GM19324 (cell line): Measurements from ENCODE around the gene TP53I11.

Source experiments
- ATAC-seq: cut with Tn5 transposase; IDR thresholded peaks from one replicate; pipeline ENCODE4 v1.9.1; 2021; ENCODE audit warnings: mild to moderate bottlenecking, moderate library complexity; ENCODE audit not compliant: unreplicated experiment, low FRiP score

TP53I11 gene

DNA sequence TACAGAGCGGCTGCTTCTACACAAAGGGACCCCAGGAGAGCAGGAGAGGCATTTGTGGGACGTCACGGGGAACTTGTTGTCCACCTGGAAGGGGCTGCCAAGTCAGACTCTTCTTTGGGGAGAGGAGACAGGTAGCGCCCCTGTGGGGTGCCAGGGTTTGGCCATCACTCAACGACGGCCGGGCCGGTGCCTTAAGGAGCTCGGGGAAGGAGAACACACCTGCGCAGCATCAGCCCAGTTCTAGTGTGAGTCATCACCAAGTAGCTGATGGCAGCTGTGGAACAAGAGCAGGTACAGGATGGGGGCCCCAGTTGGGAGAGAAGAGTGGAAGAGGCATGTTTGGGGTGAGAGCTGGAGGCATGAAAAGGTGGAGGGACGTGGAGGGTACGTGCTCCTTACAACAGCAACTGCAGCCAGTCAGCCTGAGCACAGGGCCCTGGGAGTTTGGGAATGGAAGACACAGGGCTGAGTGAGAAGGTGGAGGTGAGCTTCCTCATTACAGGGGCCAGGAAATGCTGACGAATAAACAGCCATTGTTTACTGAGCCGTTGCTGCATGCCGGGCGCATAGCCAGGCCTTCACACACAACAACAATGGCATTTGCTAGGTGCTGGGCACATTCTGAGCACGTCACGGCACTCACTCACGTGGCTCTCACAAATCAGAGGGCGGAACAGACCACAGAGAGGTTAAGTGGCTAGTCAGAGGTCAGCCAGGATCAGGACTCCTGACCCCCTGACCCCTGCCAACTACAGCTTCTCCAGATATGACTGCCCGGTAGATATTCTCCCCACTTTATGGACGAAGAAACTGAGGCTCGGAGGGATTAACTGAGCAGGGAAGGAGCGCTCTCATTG lies 29.1 kb upstream of the TP53I11 start:
- no peak for ATAC-seq

DNA sequence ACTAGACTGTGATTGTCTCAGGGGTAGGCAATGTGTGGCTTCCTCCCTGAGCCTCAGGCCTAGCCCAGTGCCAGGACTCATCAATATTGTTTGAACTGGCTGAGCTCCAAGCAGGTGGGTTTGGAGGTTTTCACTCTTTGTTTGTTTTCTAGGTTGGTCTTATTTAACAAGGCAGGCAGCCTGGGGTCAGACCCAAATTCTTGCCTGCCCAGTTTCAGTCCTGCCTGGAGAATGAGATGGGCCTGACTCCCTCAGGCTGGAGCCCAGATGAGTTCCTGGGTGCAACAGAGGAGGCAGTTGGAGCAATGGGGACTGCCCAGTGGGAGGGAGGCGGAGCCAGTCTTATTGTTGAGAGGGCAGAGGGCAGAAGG lies 28.3 kb upstream of the TP53I11 start:
- ATAC-seq, result no peak

DNA sequence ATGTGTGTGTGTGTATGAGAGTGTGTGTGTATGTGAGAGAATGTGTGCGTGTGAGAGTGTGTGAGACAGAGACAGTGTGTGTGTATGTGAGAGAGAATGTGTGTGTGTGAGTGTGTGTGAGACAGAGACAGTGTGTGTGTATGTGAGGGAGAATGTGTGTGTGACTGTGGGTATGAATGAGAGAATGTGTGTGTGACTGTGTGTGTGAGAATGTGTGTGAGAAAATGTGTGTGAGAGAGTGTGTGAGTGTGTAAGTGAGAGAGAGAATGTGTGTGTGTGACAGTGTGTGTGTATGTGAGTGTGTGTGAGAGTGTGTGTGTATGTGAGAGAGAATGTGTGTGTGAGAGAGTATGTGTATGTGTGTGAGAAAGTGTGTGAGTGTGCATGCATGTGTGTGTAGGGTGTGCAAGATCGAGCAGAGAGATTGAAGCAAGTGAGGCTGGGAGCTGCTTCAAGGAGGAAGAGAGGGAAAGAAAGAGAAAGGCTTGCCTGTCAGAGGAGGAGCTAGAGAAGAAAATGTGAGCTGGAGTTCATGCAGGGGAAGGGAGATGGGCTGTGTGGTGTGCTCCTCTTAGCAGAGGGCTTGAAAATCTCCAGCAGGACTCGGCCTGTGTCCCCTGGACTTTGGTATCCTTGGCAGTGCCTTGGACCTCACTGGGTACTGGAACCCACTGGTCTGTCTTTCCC lies 27.7 kb upstream of the TP53I11 start:
- ATAC-seq, result no peak

DNA sequence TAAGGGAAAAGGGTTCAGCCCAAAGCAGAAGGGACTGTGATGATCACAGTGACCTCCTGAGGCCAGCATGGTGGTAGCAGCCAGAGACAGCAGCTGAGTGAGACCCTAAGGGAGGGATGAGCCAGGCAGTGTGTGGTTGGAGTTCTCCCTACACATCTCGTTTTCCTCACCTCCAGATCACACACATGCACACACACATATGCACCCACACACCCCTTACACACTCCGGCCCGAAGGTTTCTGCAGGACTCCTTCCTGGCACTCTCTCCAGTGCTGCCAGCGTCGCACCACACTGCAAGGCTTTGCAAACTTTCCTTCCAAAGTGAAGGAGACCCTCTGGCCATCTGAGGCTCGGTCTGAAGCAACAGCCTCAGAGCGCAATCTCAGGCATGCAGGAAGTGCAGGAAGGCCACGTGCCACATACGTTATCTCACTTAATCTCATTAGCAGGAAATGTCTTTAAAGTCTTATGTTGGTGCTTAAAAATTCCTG lies 26.9 kb upstream of the TP53I11 start:
- no peak for ATAC-seq

DNA sequence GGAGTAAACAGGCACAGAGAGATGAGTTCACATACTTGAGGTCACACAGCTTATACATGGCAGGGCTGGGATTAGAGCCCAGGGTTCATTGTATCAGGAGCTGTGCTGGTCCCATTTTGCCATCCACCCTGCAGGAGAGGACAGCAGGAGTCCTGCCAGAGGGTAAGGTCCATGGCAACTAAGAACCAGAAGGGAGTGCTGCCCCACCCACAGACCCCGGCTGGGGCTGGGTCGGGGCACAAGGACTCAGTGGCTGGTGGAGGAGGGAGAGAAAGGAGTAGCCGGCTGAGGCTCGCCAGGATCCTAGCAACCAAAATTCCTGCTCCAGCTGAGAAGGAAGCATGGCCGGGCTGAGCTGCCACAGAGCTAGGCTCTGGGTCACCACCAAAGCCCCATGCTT lies 25.9 kb upstream of the TP53I11 start:
- ATAC-seq, result no peak

DNA sequence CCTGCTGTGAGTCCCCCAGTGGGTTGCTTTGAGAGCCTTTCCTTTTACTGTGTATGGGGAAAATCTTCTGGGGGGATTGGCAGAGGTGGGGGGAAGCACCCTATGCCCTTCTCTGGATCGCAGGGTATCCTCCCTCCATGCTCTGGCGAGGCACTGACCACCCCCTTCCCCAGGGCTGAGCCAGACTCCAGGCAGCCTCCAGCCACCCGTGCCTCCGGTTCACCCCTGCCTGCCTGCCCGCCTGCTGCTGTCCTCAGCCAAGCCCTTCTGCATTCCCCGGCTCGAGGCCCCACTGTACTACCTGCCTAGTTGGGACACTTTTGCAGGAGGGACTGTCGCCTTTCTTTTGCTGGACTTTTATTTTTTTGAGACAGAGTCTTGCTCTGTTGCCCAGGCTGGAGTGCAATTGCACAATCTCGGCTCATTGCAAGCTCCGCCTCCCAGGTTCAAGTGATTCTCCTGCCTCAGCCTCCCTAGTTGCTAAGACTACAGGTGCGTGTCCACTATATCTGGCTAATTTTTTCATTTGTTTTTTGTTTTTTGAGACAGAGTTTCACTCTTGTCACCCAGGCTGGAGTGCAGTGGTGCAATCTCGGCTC lies 23.8 kb upstream of the TP53I11 start:
- no peak for ATAC-seq

DNA sequence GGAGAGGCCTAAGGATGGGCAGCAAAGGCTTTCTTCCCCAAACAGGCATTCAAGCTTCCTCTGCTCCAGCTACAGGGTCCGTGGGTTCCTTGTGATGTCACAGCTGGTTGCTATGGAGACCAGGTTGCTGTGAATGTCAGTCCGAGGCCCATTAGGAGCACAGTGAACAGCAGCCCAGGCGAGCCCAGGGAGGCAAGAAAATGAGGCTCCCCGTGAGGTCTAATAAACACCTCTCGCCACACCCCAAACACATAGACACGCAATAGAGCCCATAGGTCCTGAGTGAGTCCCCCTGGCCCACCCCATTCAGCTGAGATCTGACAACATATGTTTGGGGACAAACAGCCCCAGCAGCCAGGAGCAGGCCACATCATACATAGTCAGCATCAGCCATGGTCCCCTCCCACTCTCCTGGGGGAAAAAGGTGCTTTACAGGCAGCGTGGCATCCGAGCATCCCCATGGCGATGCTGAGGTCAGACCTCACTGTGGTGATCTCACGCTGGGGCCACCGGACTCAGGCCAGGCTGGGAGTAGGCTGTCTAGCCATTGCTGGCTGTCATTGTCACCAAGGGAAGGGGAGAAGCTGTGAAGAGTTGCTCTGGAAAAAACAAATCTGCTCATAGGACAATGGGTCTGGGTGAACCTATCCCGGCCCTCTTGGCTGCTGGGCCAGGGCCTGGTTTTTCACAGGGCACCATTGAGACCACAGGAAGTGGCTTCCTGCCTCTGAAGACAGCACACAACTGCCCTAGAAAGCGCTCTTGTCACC lies 23.1 kb upstream of the TP53I11 start:
- no peak for ATAC-seq

DNA sequence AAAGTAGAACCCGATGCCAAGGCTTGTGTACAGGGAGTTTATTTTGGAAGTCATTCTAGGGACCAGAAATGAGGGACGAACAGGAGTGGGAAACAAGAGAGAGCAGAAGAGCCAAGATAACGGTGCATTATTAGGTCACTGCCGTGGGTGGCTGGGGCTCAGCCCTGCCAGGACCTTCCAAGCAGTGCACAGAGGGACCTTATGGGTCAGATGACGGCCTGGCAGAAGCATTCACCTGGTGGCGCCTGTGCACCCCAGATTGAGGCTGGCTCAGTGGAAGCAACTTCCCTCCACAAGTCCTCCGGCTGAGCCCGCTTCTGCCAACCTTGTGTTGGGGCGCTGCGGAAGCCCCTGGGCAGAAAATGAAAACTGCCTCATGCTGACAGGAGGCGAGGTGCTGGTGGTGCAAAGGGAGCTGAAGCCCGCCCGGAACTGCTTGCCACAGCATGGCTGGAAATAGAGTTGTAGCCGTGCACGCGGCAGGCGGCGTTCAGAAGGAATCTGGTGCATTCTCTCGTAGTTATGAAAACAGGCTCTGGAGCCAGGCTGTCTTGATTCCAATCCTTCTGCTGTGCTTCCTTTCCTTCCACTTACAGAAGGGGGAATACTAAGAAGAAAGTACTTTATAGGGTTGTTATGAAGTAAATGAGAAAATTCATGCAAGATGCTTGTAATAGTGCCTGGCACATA lies 22.2 kb upstream of the TP53I11 start:
- no peak for ATAC-seq

DNA sequence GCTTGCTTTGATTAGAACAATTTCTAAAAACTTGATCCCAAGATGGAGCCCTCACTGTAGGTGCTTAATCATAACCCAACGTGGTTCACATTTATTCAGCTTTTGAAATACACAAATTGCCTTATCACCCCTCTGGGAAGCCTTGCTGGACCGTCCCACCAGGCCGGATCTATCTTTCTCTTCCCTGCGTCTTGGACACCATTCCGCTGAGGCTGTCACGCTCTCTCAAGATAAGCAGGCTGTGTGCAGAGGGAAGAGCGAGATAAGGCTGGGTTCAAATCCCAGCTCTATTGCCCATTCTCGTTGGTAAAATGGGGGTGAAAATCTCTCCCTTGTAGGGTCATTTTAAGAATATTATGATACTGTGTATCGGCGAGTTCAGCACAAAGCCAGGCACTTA lies 20.5 kb upstream of the TP53I11 start:
- ATAC-seq, result no peak

DNA sequence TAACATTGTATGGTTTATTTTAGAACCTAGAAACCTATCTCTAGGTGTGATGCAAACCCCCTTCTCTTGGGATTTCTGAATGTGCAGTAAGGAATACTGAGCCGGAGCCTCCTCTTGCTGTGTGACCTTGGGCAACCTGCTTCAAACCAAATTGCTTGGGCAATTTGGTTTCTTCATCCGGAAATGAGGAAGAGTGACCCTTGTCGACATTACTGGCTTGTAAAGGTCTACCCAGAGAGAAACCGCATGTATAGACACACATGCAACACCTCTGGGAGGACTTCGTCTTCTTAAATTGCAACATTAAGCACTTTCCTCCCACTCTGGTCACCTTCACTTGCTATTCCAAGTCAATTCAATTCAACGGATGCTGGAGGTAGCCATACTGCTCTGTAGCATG lies 19.6 kb upstream of the TP53I11 start:
- ATAC-seq, result no peak

DNA sequence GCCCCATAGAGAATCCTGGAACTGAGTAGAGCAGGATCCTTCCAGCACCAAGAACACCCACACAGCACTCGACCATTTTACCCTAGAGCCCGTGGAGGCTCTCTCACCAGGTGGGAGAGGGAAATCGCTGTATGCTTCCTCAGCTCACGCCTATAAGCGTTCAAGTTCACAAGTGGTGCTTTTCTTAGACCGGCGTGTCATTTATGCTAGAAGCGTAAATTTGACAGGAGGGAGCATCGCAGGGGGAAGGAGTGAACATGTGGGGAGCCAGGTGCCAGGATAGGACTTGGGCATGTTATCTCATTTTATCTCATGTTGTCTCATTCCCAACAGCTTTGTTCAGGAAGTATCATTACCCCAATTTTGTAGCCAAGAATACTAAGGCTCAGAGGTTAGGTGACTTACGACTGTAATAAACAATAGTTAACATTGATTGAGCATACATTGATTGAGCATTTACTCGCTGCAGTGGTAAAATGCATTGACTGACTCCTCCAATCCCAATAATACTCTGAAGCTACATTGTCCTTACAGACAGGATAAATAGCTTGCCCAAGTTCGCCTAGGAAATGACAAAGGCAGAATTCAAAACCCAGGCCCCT lies 19.1 kb upstream of the TP53I11 start:
- ATAC-seq, result no peak

DNA sequence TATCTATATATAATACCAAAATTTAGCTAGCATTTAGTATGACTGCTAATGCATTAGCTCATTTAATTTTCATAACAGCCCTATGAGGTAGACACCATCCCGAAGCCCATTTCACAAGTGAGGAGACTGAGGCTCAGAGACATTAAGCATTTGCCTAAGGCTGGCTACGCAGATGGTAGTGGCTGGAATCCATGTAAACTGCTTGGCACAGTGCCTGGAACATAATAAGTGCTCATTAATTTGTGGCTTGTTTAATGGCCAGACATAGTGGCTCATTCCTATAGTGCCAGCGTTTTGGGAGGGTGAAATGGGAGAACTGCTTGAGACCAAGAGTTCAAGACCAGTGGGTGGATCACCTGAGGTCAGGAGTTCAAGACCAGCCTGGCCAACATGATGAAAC lies 17.8 kb upstream of the TP53I11 start:
- no peak for ATAC-seq

DNA sequence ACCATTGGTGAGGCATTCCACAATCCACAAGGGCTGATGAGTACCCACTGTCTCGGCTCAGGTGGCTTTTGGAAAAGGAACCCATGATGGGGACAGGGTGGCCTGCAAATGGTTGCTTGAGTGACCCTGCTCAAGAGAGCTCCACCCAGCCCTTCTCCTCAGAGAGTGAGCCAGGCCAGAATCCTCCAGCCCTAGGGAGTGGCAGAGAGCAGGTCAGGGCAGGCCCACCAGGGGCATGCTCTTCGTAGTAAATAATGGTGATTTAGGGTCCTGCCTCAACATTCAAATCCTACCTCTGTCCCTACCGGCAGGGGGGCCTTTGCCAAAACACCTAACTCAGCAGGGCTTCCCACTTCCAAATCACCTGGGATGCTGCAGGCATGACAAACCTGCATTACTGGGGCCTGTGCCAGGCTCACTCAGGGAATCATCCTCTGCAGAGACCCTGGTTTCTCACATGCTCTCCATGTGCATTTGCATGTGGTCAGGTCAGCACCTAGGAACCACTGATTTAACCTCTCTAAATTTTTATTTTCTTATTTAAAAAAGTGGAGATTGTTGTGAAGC lies 17.3 kb upstream of the TP53I11 start:
- ATAC-seq, result no peak

DNA sequence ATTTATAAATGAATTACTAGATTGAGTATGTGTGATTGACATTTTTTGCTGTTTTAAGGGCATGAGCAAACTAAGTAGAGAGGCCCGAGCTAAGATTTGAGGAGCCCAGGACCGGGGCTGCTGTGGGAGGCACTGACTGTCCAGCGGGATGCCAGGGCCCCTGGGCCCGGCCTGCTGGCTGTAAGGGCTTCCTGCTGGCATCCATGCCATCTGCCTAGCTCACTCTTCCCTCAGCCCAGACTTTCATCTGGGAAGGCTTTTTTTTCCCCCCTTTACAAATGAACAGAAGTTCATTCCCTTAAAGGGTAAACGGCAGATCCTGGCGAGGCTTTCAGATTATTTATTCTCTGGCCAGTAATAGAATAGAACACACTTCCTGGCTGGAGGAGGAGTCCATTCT lies 16.0 kb upstream of the TP53I11 start:
- ATAC-seq, result no peak

DNA sequence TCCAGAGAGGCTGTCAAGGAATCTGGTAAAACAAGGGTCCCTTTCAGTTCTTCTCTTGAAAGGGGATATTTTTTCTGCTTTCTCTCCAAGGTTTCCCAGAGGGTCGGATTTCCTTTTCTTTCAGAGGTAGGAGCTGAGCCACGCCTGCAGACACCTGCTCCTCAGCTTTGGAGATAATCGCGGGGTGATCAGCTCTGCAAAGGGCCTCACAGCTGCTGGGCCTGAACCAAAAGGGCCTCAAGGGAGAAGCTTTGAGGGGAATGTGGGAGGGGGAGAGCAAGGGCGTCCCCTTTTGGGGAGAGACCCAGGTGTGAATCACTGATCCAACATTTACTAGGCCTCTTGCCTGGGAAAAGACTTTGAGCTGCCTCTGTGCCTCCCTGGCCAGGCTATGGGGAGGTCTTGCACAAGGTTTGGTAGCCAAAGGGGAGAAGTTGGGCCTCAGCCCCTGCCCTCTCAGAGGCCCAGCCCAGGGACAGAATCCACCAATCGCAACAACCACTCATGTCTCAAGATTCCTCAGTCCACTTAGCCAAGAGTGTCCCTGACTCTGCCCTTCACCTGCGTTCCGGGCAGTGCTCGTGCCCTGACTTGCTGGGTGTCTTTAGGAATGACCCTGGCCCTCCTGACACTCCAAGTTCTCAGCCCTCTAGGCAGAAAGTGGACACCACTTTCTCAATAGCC lies 14.0 kb upstream of the TP53I11 start:
- ATAC-seq, result no peak

DNA sequence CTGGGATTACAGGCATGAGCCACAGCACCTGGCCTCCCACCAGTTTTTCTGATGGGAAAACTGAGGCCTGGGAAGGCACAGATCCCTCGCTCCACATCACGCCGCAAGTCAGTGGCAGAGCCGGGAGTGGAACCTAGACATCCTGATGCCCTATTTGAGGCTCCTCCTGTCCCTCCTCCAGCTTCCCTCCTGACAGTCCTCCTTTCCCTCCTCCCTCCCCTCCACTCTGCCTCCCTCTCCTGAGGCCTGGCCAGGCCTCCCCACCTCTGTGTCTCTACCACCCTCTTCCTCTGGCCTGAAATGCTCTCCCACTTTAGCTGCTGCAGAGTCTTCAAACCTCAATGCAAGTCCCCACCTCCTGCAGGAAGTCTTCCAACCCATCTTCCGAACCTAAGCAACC lies 13.3 kb upstream of the TP53I11 start:
- no peak for ATAC-seq

DNA sequence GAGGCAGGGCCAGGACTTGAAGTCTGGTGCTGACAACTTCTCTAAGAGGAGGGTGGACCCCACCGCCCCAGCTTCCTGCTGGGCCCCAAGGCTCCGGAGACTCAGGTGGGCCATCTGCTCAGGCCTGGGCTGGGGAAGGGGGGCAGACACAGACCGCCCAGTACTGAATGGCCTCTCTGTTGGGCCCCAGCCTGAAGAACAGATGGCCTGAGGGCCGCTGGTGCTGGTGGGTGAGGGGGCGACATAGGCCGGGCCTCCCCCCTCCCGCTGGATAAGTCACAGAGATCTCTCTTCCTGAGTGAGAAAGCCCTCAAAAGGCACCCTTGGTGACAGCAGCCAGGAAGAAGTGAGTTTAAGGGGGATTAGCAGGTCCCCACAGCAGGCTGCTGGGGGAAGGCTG lies 12.5 kb upstream of the TP53I11 start:
- ATAC-seq, result no peak

DNA sequence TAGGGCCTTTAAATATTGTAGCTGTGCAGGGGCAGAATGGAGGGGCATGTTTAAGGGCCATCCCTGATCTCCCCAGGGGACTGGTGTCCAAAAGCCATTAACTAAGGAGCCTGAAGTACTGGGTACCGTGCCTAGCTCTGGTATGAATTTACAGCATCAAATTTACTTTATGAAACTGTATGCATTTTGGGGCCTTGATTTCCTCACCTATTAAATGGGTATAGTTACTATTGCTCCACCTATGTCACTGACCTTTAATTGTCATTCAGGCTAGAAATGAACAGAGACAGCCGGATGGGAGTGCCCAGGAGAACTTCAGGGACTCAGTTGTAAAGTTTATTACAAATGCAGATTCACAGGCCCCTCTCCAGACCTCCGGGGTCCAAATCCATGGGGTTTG lies 11.8 kb upstream of the TP53I11 start:
- no peak for ATAC-seq
